Mesendoderm (in vitro differentiated cells): Measurements from ENCODE around the gene NDST3.
"Not testable (repeated sequence)": the region's sequence is repeated elsewhere in the genome, so short reads cannot be mapped to it uniquely, and the experiment has no call there.

Experiments
- DNase-seq: peaks from one replicate; pipeline ENCODE4 v3.0.0; 2013
- H2AK5ac ChIP-seq: 2 replicates; pipeline ENCODE4 v1.6.1; 2013; ENCODE audit warnings: low read length, inconsistent platforms
- H2BK120ac ChIP-seq: 2 replicates; pipeline ENCODE4 v1.6.1; 2013; ENCODE audit warnings: low read depth, mild to moderate bottlenecking, low read length, moderate library complexity, mixed read lengths
- H2BK15ac ChIP-seq: replicated peaks from 2 replicates; pipeline ENCODE4 v1.6.1; 2013; ENCODE audit warnings: low read depth, mild to moderate bottlenecking, moderate library complexity
- H2BK5ac ChIP-seq: 2 replicates; pipeline ENCODE4 v1.6.1; 2013; ENCODE audit warnings: low read length, inconsistent platforms
- H3K18ac ChIP-seq: 2 replicates; pipeline ENCODE4 v1.6.1; 2013; ENCODE audit warnings: mild to moderate bottlenecking, low read length, mixed read lengths
- H3K23ac ChIP-seq: one replicate; pipeline ENCODE4 v1.6.1; 2013; ENCODE audit warnings: low read length
- H3K27ac ChIP-seq: 2 replicates; pipeline ENCODE4 v1.5.1; 2013; ENCODE audit warnings: low read depth, mild to moderate bottlenecking, inconsistent platforms, low read length, moderate library complexity
- H3K27me3 ChIP-seq: 2 replicates; pipeline ENCODE4 v1.6.1; 2013; ENCODE audit warnings: low read length, control low read depth, mild to moderate bottlenecking, inconsistent platforms; ENCODE audit not compliant: insufficient read depth, poor library complexity
- H3K36me3 ChIP-seq: 2 replicates; pipeline ENCODE4 v1.6.1; 2013; ENCODE audit warnings: low read length, inconsistent platforms; ENCODE audit not compliant: control insufficient read depth, insufficient read depth
- H3K4ac ChIP-seq: one replicate; pipeline ENCODE4 v1.6.1; 2013; ENCODE audit warnings: low read depth, mild to moderate bottlenecking, low read length, moderate library complexity
- H3K4me1 ChIP-seq: 2 replicates; pipeline ENCODE4 v1.6.1; 2013; ENCODE audit warnings: low read depth, low read length, inconsistent platforms; ENCODE audit not compliant: control insufficient read depth
- H3K4me2 ChIP-seq: 2 replicates; pipeline ENCODE4 v1.6.1; 2013; ENCODE audit warnings: low read length
- H3K4me3 ChIP-seq: 2 replicates; pipeline ENCODE4 v1.5.1; 2013; ENCODE audit warnings: mild to moderate bottlenecking, low read length
- H3K56ac ChIP-seq: one replicate; pipeline ENCODE4 v1.6.1; 2013; ENCODE audit warnings: low read length
- H3K79me1 ChIP-seq: 2 replicates; pipeline ENCODE4 v1.6.1; 2013; ENCODE audit warnings: low read length, inconsistent platforms
- H3K79me2 ChIP-seq: 2 replicates; pipeline ENCODE4 v1.6.1; 2013; ENCODE audit warnings: mild to moderate bottlenecking, low read length; ENCODE audit not compliant: control insufficient read depth, insufficient read depth
- H3K9ac ChIP-seq: 2 replicates; pipeline ENCODE4 v1.6.1; 2013; ENCODE audit warnings: low read length, inconsistent platforms
- H4K5ac ChIP-seq: one replicate; pipeline ENCODE4 v1.6.1; 2013; ENCODE audit warnings: low read length
- H4K8ac ChIP-seq: one replicate; pipeline ENCODE4 v1.6.1; 2013; ENCODE audit warnings: low read depth, mild to moderate bottlenecking, control low read depth, low read length, moderate library complexity
- WGBS: extraction: QIAGEN DNeasy Blood & Tissue Kit; methylation state at CpG from one replicate; pipeline ENCODE4 v1.1.7; 2013; ENCODE audit warnings: low lambda C conversion rate, missing lambda C conversion rate; ENCODE audit not compliant: insufficient coverage; ENCODE audit errors: extremely low coverage; 5-methylcytosine and 5-hydroxymethylcytosine counted together

NDST3 gene

GRCh38 chr4:118266145-118266496 is 231.8 kb downstream of the NDST3 start:
- H3K23ac ChIP-seq, H3K18ac ChIP-seq, H3K79me1 ChIP-seq, H2BK15ac ChIP-seq, H3K4ac ChIP-seq, H2BK5ac ChIP-seq, H2BK120ac ChIP-seq, H4K5ac ChIP-seq, H3K27ac ChIP-seq, H4K8ac ChIP-seq, H3K36me3 ChIP-seq, H3K4me2 ChIP-seq, H3K27me3 ChIP-seq, H3K9ac ChIP-seq, H3K4me3 ChIP-seq, H3K56ac ChIP-seq, H3K4me1 ChIP-seq, H3K79me2 ChIP-seq, DNase-seq, H2AK5ac ChIP-seq: not testable (repeated sequence)
- no CpG with 5 or more reads among the region's 4 CpGs for WGBS

GRCh38 chr4:118268780-118269179 is 234.5 kb downstream of the NDST3 start:
- Histone ChIP-seq H3K4ac (no peak overlapping the region), H4K8ac (no peak overlapping the region), H3K56ac (no peak overlapping the region), H2BK5ac (no peak overlapping the region), H2AK5ac (no peak overlapping the region), H3K79me1 (no peaks in the 10 kb centered on the region), H3K4me1 (no peaks in the 10 kb centered on the region), H3K23ac (no peak overlapping the region), H3K4me3 (no peak overlapping the region), H3K18ac (no peak overlapping the region), H3K27ac (no peak overlapping the region), H3K27me3 (no peaks in the 10 kb centered on the region), H3K79me2 (no peaks in the 10 kb centered on the region), H3K4me2 (no peak overlapping the region), H3K9ac (no peak overlapping the region), H2BK120ac (no peak overlapping the region), H2BK15ac (no peak overlapping the region), H3K36me3 (no peaks in the 10 kb centered on the region), H4K5ac (no peak overlapping the region)
- DNase-seq, result no peak
- WGBS, result no CpG with 5 or more reads among the region's 3 CpGs

- no peak overlapping the region for H4K5ac ChIP-seq
- H3K4me2 ChIP-seq, result no peak overlapping the region
- H3K27ac ChIP-seq, result no peak overlapping the region
- H3K18ac ChIP-seq, result no peak overlapping the region
- WGBS, result no CpG with 5 or more reads among the region's 2 CpGs
- H3K36me3 ChIP-seq, result no peaks in the 10 kb centered on the region
- H2BK5ac ChIP-seq, result no peak overlapping the region
- H2BK120ac ChIP-seq, result no peak overlapping the region
- H2AK5ac ChIP-seq, result no peak overlapping the region
- no peaks in the 10 kb centered on the region for H3K4me1 ChIP-seq
- no peak overlapping the region for H3K23ac ChIP-seq
- H3K79me1 ChIP-seq, result no peaks in the 10 kb centered on the region
- H4K8ac ChIP-seq, result no peak overlapping the region
- peak; percentile 45 for DNase-seq
- H3K4ac ChIP-seq, result no peak overlapping the region
- no peak overlapping the region for H3K9ac ChIP-seq
- H2BK15ac ChIP-seq, result no peak overlapping the region
- no peak overlapping the region for H3K56ac ChIP-seq
- H3K4me3 ChIP-seq, result no peak overlapping the region
- H3K79me2 ChIP-seq, result no peaks in the 10 kb centered on the region
- H3K27me3 ChIP-seq, result no peaks in the 10 kb centered on the region
These were observed 236.2 kb downstream of the NDST3 start for GRCh38 chr4:118270492-118270891.

- Histone ChIP-seq H2BK5ac (no peak overlapping the region), H3K27ac (no peak overlapping the region), H3K79me2 (no peaks in the 10 kb centered on the region)
These were observed 237.5 kb downstream of the NDST3 start for GRCh38 chr4:118271788-118272187.

GRCh38 chr4:118273642-118274041 is 239.4 kb downstream of the NDST3 start:
- Histone ChIP-seq H3K27me3 (no peaks in the 10 kb centered on the region), H2AK5ac (no peak overlapping the region), H3K36me3 (no peaks in the 10 kb centered on the region), H3K79me1 (no peaks in the 10 kb centered on the region), H3K23ac (no peak overlapping the region), H4K5ac (no peak overlapping the region), H3K4me2 (no peak overlapping the region), H2BK15ac (no peak overlapping the region), H3K56ac (no peak overlapping the region), H3K79me2 (peaks cover under 1% of the 10 kb centered on the region), H3K18ac (no peak overlapping the region), H2BK120ac (no peak overlapping the region), H2BK5ac (no peak overlapping the region), H3K4me1 (no peaks in the 10 kb centered on the region), H3K27ac (no peak overlapping the region), H4K8ac (no peak overlapping the region), H3K4me3 (no peak overlapping the region), H3K4ac (no peak overlapping the region), H3K9ac (no peak overlapping the region)
- no CpG with 5 or more reads among the region's 1 CpG for WGBS
- DNase-seq, result no peak

More at GRCh38 chr4:118271788-118272187, 237.5 kb downstream of the NDST3 start:
- Histone ChIP-seq H3K79me1 (no peaks in the 10 kb centered on the region), H2BK120ac (no peak overlapping the region), H3K18ac (no peak overlapping the region), H3K36me3 (no peaks in the 10 kb centered on the region), H3K23ac (no peak overlapping the region), H2AK5ac (no peak overlapping the region), H4K5ac (no peak overlapping the region), H3K56ac (no peak overlapping the region), H2BK15ac (no peak overlapping the region), H3K9ac (no peak overlapping the region), H3K4me1 (no peaks in the 10 kb centered on the region), H3K4me3 (no peak overlapping the region), H3K27me3 (no peaks in the 10 kb centered on the region), H4K8ac (no peak overlapping the region), H3K4ac (no peak overlapping the region), H3K4me2 (no peak overlapping the region)
- no CpG with 5 or more reads among the region's 2 CpGs for WGBS
- no peak for DNase-seq

- Histone ChIP-seq H2BK120ac (no peak overlapping the region), H3K27ac (no peak overlapping the region), H3K18ac (no peak overlapping the region), H3K56ac (no peak overlapping the region), H2BK15ac (no peak overlapping the region), H4K5ac (no peak overlapping the region), H2AK5ac (no peak overlapping the region), H3K4me1 (no peaks in the 10 kb centered on the region), H3K23ac (no peak overlapping the region), H4K8ac (no peak overlapping the region), H3K4ac (no peak overlapping the region), H3K36me3 (no peaks in the 10 kb centered on the region), H3K79me1 (no peaks in the 10 kb centered on the region), H3K27me3 (no peaks in the 10 kb centered on the region), H2BK5ac (no peak overlapping the region), H3K4me3 (no peak overlapping the region), H3K79me2 (peaks cover 11% of the 10 kb centered on the region), H3K4me2 (no peak overlapping the region), H3K9ac (no peak overlapping the region)
- no CpG with 5 or more reads among the region's 2 CpGs for WGBS
- no peak for DNase-seq
These were observed 242.3 kb downstream of the NDST3 start for GRCh38 chr4:118276580-118276979.
